ENCODE data around the gene TMIGD2. TPM values are rescaled to one million over a fixed set of nuclear protein-coding genes. Genes with fewer than 3 reads are reported as not detected.
A peak's percentile ranks its signal among the peaks of the same experiment; 100 is the strongest.

The TMIGD2 gene
- total RNA-seq, 1 donor from 2014 or later: 0.52 TPM

- peaks cover 5 to 25% (median 22%) of the 10 kb centered on the region in 3 donors for H3K27me3 ChIP-seq (ENCODE audit: control insufficient read depth in 3 of 3, insufficient read depth in 3 of 3, low read length in 3 of 3)
- no peaks in the 10 kb centered on the region for H3K9me3 ChIP-seq (ENCODE audit: control insufficient read depth in 3 of 3, low read length in 3 of 3)
- no peak overlapping the region for H3K27ac ChIP-seq (ENCODE audit: low read depth, low read length)
- H3K9ac ChIP-seq (ENCODE audit: low read depth in 1 of 3, low read length in 3 of 3): peak overlapping the region in 1 of 3 donors; percentile 57
- H3K4me3 ChIP-seq (ENCODE audit: low read length in 3 of 3): peak overlapping the region in 2 of 3 donors; percentile 49 to 67
- no peaks in the 10 kb centered on the region for H3K36me3 ChIP-seq (ENCODE audit: control insufficient read depth in 3 of 3, insufficient read depth in 3 of 3, low read length in 3 of 3)
- H3K4me1 ChIP-seq (ENCODE audit: control insufficient read depth in 3 of 3, insufficient read depth in 3 of 3, low read length in 3 of 3): peaks cover 8 to 18% (median 16%) of the 10 kb centered on the region in 3 donors
Measured at GRCh38 chr19:4327252-4327876, 25.2 kb upstream of the TMIGD2 start.

GRCh38 chr19:4326837-4327251, 24.7 kb upstream of the TMIGD2 start:
- H3K27me3 ChIP-seq (ENCODE audit: control insufficient read depth in 3 of 3, insufficient read depth in 3 of 3, low read length in 3 of 3): peaks cover 5 to 25% (median 22%) of the 10 kb centered on the region in 3 donors
- H3K9ac ChIP-seq (ENCODE audit: low read depth in 1 of 3, low read length in 3 of 3): no peak overlapping the region
- H3K4me3 ChIP-seq (ENCODE audit: low read length in 3 of 3): peak overlapping the region in 2 of 3 donors; percentile 9 to 41
- no peaks in the 10 kb centered on the region for H3K9me3 ChIP-seq (ENCODE audit: control insufficient read depth in 3 of 3, low read length in 3 of 3)
- H3K4me1 ChIP-seq (ENCODE audit: control insufficient read depth in 3 of 3, insufficient read depth in 3 of 3, low read length in 3 of 3): peaks cover 8 to 18% (median 16%) of the 10 kb centered on the region in 3 donors
- H3K36me3 ChIP-seq (ENCODE audit: control insufficient read depth in 3 of 3, insufficient read depth in 3 of 3, low read length in 3 of 3): no peaks in the 10 kb centered on the region
- no peak overlapping the region for H3K27ac ChIP-seq (ENCODE audit: low read depth, low read length)

- Histone ChIP-seq H3K36me3 (ENCODE audit: control insufficient read depth in 3 of 3, insufficient read depth in 3 of 3, low read length in 3 of 3) (no peaks in the 10 kb centered on the region), H3K27ac (ENCODE audit: low read depth, low read length) (no peak overlapping the region), H3K9me3 (ENCODE audit: control insufficient read depth in 3 of 3, low read length in 3 of 3) (no peaks in the 10 kb centered on the region), H3K27me3 (ENCODE audit: control insufficient read depth in 3 of 3, insufficient read depth in 3 of 3, low read length in 3 of 3) (peaks cover 5 to 25% (median 22%) of the 10 kb centered on the region in 3 donors), H3K9ac (ENCODE audit: low read depth in 1 of 3, low read length in 3 of 3) (no peak overlapping the region), H3K4me1 (ENCODE audit: control insufficient read depth in 3 of 3, insufficient read depth in 3 of 3, low read length in 3 of 3) (peaks cover 8 to 18% (median 16%) of the 10 kb centered on the region in 3 donors), H3K4me3 (ENCODE audit: low read length in 3 of 3) (no peak overlapping the region)
Measured at GRCh38 chr19:4326215-4326836, 24.1 kb upstream of the TMIGD2 start.

GRCh38 chr19:4324228-4324627, 22.0 kb upstream of the TMIGD2 start:
- H3K27me3 ChIP-seq (ENCODE audit: control insufficient read depth in 3 of 3, insufficient read depth in 3 of 3, low read length in 3 of 3): peaks cover 6 to 23% (median 22%) of the 10 kb centered on the region in 3 donors
- no peaks in the 10 kb centered on the region for H3K36me3 ChIP-seq (ENCODE audit: control insufficient read depth in 3 of 3, insufficient read depth in 3 of 3, low read length in 3 of 3)
- H3K9me3 ChIP-seq (ENCODE audit: control insufficient read depth in 3 of 3, low read length in 3 of 3): no peaks in the 10 kb centered on the region
- no peak overlapping the region for H3K27ac ChIP-seq (ENCODE audit: low read depth, low read length)
- peaks cover 8 to 18% (median 16%) of the 10 kb centered on the region in 3 donors for H3K4me1 ChIP-seq (ENCODE audit: control insufficient read depth in 3 of 3, insufficient read depth in 3 of 3, low read length in 3 of 3)
- no peak overlapping the region for H3K9ac ChIP-seq (ENCODE audit: low read depth in 1 of 3, low read length in 3 of 3)
- no peak overlapping the region for H3K4me3 ChIP-seq (ENCODE audit: low read length in 3 of 3)

- peaks cover 8 to 17% (median 14%) of the 10 kb centered on the region in 3 donors for H3K4me1 ChIP-seq (ENCODE audit: control insufficient read depth in 3 of 3, insufficient read depth in 3 of 3, low read length in 3 of 3)
- no peaks in the 10 kb centered on the region for H3K9me3 ChIP-seq (ENCODE audit: control insufficient read depth in 3 of 3, low read length in 3 of 3)
- H3K4me3 ChIP-seq (ENCODE audit: low read length in 3 of 3): no peak overlapping the region
- no peaks in the 10 kb centered on the region for H3K36me3 ChIP-seq (ENCODE audit: control insufficient read depth in 3 of 3, insufficient read depth in 3 of 3, low read length in 3 of 3)
- H3K27me3 ChIP-seq (ENCODE audit: control insufficient read depth in 3 of 3, insufficient read depth in 3 of 3, low read length in 3 of 3): peaks cover 7 to 22% (median 22%) of the 10 kb centered on the region in 3 donors
- no peak overlapping the region for H3K9ac ChIP-seq (ENCODE audit: low read depth in 1 of 3, low read length in 3 of 3)
- H3K27ac ChIP-seq (ENCODE audit: low read depth, low read length): no peak overlapping the region
Measured at GRCh38 chr19:4323692-4324091, 21.5 kb upstream of the TMIGD2 start.

GRCh38 chr19:4322942-4323665, 20.9 kb upstream of the TMIGD2 start:
- H3K27ac ChIP-seq (ENCODE audit: low read depth, low read length): no peak overlapping the region
- H3K4me1 ChIP-seq (ENCODE audit: control insufficient read depth in 3 of 3, insufficient read depth in 3 of 3, low read length in 3 of 3): peaks cover 5 to 14% (median 12%) of the 10 kb centered on the region in 3 donors
- no peaks in the 10 kb centered on the region for H3K9me3 ChIP-seq (ENCODE audit: control insufficient read depth in 3 of 3, low read length in 3 of 3)
- H3K27me3 ChIP-seq (ENCODE audit: control insufficient read depth in 3 of 3, insufficient read depth in 3 of 3, low read length in 3 of 3): peaks cover 10 to 23% (median 22%) of the 10 kb centered on the region in 3 donors
- H3K4me3 ChIP-seq (ENCODE audit: low read length in 3 of 3): no peak overlapping the region
- no peak overlapping the region for H3K9ac ChIP-seq (ENCODE audit: low read depth in 1 of 3, low read length in 3 of 3)
- H3K36me3 ChIP-seq (ENCODE audit: control insufficient read depth in 3 of 3, insufficient read depth in 3 of 3, low read length in 3 of 3): no peaks in the 10 kb centered on the region

GRCh38 chr19:4320419-4320818, 18.2 kb upstream of the TMIGD2 start:
- Histone ChIP-seq H3K4me1 (ENCODE audit: control insufficient read depth in 3 of 3, insufficient read depth in 3 of 3, low read length in 3 of 3) (no peaks in the 10 kb centered on the region), H3K9ac (ENCODE audit: low read depth in 1 of 3, low read length in 3 of 3) (no peak overlapping the region), H3K36me3 (ENCODE audit: control insufficient read depth in 3 of 3, insufficient read depth in 3 of 3, low read length in 3 of 3) (no peaks in the 10 kb centered on the region), H3K4me3 (ENCODE audit: low read length in 3 of 3) (no peak overlapping the region), H3K27me3 (ENCODE audit: control insufficient read depth in 3 of 3, insufficient read depth in 3 of 3, low read length in 3 of 3) (peaks cover 5 to 9% (median 7%) of the 10 kb centered on the region in 3 donors), H3K27ac (ENCODE audit: low read depth, low read length) (no peak overlapping the region), H3K9me3 (ENCODE audit: control insufficient read depth in 3 of 3, low read length in 3 of 3) (no peaks in the 10 kb centered on the region)

GRCh38 chr19:4319067-4319718, 17.0 kb upstream of the TMIGD2 start:
- Histone ChIP-seq H3K27ac (ENCODE audit: low read depth, low read length) (no peak overlapping the region), H3K4me3 (ENCODE audit: low read length in 3 of 3) (no peak overlapping the region), H3K36me3 (ENCODE audit: control insufficient read depth in 3 of 3, insufficient read depth in 3 of 3, low read length in 3 of 3) (no peaks in the 10 kb centered on the region), H3K9me3 (ENCODE audit: control insufficient read depth in 3 of 3, low read length in 3 of 3) (no peaks in the 10 kb centered on the region), H3K4me1 (ENCODE audit: control insufficient read depth in 3 of 3, insufficient read depth in 3 of 3, low read length in 3 of 3) (no peaks in the 10 kb centered on the region), H3K9ac (ENCODE audit: low read depth in 1 of 3, low read length in 3 of 3) (no peak overlapping the region), H3K27me3 (ENCODE audit: control insufficient read depth in 3 of 3, insufficient read depth in 3 of 3, low read length in 3 of 3) (peaks cover 5 to 9% (median 7%) of the 10 kb centered on the region in 3 donors)

GRCh38 chr19:4318460-4318859, 16.3 kb upstream of the TMIGD2 start:
- no peak overlapping the region for H3K27ac ChIP-seq (ENCODE audit: low read depth, low read length)
- peaks cover 5 to 9% (median 7%) of the 10 kb centered on the region in 3 donors for H3K27me3 ChIP-seq (ENCODE audit: control insufficient read depth in 3 of 3, insufficient read depth in 3 of 3, low read length in 3 of 3)
- H3K9me3 ChIP-seq (ENCODE audit: control insufficient read depth in 3 of 3, low read length in 3 of 3): no peaks in the 10 kb centered on the region
- no peak overlapping the region for H3K4me3 ChIP-seq (ENCODE audit: low read length in 3 of 3)
- no peaks in the 10 kb centered on the region for H3K4me1 ChIP-seq (ENCODE audit: control insufficient read depth in 3 of 3, insufficient read depth in 3 of 3, low read length in 3 of 3)
- no peaks in the 10 kb centered on the region for H3K36me3 ChIP-seq (ENCODE audit: control insufficient read depth in 3 of 3, insufficient read depth in 3 of 3, low read length in 3 of 3)
- no peak overlapping the region for H3K9ac ChIP-seq (ENCODE audit: low read depth in 1 of 3, low read length in 3 of 3)
